ENCODE measurements around the gene UBQLN4.
A peak's percentile ranks its signal among the peaks of the same experiment; 100 is the strongest.

The UBQLN4 gene

GRCh38 chr1:156024801-156025200, 28.8 kb downstream of the UBQLN4 start:
- no peak overlapping the region for H3K4me3 ChIP-seq (ENCODE audit: low read depth in 1 of 2, low read length in 2 of 2)
- no peaks in the 10 kb centered on the region for H3K27me3 ChIP-seq (ENCODE audit: control insufficient read depth in 1 of 2, insufficient read depth in 2 of 2, low read length in 2 of 2)
- peaks cover 4% of the 10 kb centered on the region for H3K4me1 ChIP-seq (ENCODE audit: insufficient read depth, low read length)
- no peaks in the 10 kb centered on the region for H3K36me3 ChIP-seq (ENCODE audit: insufficient read depth, low read length)
- H3K9ac ChIP-seq (ENCODE audit: low read length) = no peak overlapping the region
- H3K9me3 ChIP-seq (ENCODE audit: low read length) = no peaks in the 10 kb centered on the region
- H3K27ac ChIP-seq (ENCODE audit: low read depth, low read length) = no peak overlapping the region

- Histone ChIP-seq H3K9me3 (ENCODE audit: low read length) (no peaks in the 10 kb centered on the region), H3K4me1 (ENCODE audit: insufficient read depth, low read length) (peaks cover 10% of the 10 kb centered on the region), H3K27me3 (ENCODE audit: control insufficient read depth in 1 of 2, insufficient read depth in 2 of 2, low read length in 2 of 2) (no peaks in the 10 kb centered on the region), H3K36me3 (ENCODE audit: insufficient read depth, low read length) (peaks cover 5% of the 10 kb centered on the region), H3K27ac (ENCODE audit: low read depth, low read length) (no peak overlapping the region), H3K9ac (ENCODE audit: low read length) (no peak overlapping the region), H3K4me3 (ENCODE audit: low read depth in 1 of 2, low read length in 2 of 2) (no peak overlapping the region)
Observed at GRCh38 chr1:156021954-156022353, 31.6 kb downstream of the UBQLN4 start.

GRCh38 chr1:156021093-156021428, 32.5 kb downstream of the UBQLN4 start:
- no peaks in the 10 kb centered on the region for H3K27me3 ChIP-seq (ENCODE audit: control insufficient read depth in 1 of 2, insufficient read depth in 2 of 2, low read length in 2 of 2)
- peak overlapping the region; percentile 73 to 74 for H3K4me3 ChIP-seq (ENCODE audit: low read depth in 1 of 2, low read length in 2 of 2)
- peaks cover 8% of the 10 kb centered on the region for H3K36me3 ChIP-seq (ENCODE audit: insufficient read depth, low read length)
- H3K9ac ChIP-seq (ENCODE audit: low read length) = no peak overlapping the region
- peak overlapping the region; percentile 80 for H3K27ac ChIP-seq (ENCODE audit: low read depth, low read length)
- H3K9me3 ChIP-seq (ENCODE audit: low read length) = no peaks in the 10 kb centered on the region
- H3K4me1 ChIP-seq (ENCODE audit: insufficient read depth, low read length) = peaks cover 10% of the 10 kb centered on the region

- Histone ChIP-seq H3K9ac (ENCODE audit: low read length) (peak within 1 kb of the TSS; percentile 38), H3K27ac (ENCODE audit: low read depth, low read length) (peak within 1 kb of the TSS; percentile 80), H3K9me3 (ENCODE audit: low read length) (no peaks in the 10 kb centered on the region), H3K27me3 (ENCODE audit: control insufficient read depth in 1 of 2, insufficient read depth in 2 of 2, low read length in 2 of 2) (no peaks in the 10 kb centered on the region), H3K36me3 (ENCODE audit: insufficient read depth, low read length) (peaks cover 8% of the 10 kb centered on the region), H3K4me1 (ENCODE audit: insufficient read depth, low read length) (peaks cover 10% of the 10 kb centered on the region), H3K4me3 (ENCODE audit: low read depth in 1 of 2, low read length in 2 of 2) (peak within 1 kb of the TSS; percentile 73 to 74)
Observed at GRCh38 chr1:156020293-156021092, 33.1 kb downstream of the UBQLN4 start, which contains the start of gene SSR2. SSR2 (minus strand) TSS chr1:156020951; CDS start chr1:156020167, 784 bp downstream.

- H3K9ac ChIP-seq (ENCODE audit: low read length) = peak overlapping the region; percentile 38
- peak overlapping the region; percentile 80 for H3K27ac ChIP-seq (ENCODE audit: low read depth, low read length)
- H3K4me3 ChIP-seq (ENCODE audit: low read depth in 1 of 2, low read length in 2 of 2) = peak overlapping the region; percentile 73 to 74
- no peaks in the 10 kb centered on the region for H3K9me3 ChIP-seq (ENCODE audit: low read length)
- no peaks in the 10 kb centered on the region for H3K27me3 ChIP-seq (ENCODE audit: control insufficient read depth in 1 of 2, insufficient read depth in 2 of 2, low read length in 2 of 2)
- peaks cover 10% of the 10 kb centered on the region for H3K4me1 ChIP-seq (ENCODE audit: insufficient read depth, low read length)
- peaks cover 9% of the 10 kb centered on the region for H3K36me3 ChIP-seq (ENCODE audit: insufficient read depth, low read length)
Observed at GRCh38 chr1:156019946-156020292, 33.7 kb downstream of the UBQLN4 start.

- no peak overlapping the region for H3K27ac ChIP-seq (ENCODE audit: low read depth, low read length)
- no peak overlapping the region for H3K9ac ChIP-seq (ENCODE audit: low read length)
- H3K4me3 ChIP-seq (ENCODE audit: low read depth in 1 of 2, low read length in 2 of 2) = no peak overlapping the region
- peaks cover 7% of the 10 kb centered on the region for H3K4me1 ChIP-seq (ENCODE audit: insufficient read depth, low read length)
- H3K36me3 ChIP-seq (ENCODE audit: insufficient read depth, low read length) = peaks cover 55% of the 10 kb centered on the region
- no peaks in the 10 kb centered on the region for H3K9me3 ChIP-seq (ENCODE audit: low read length)
- H3K27me3 ChIP-seq (ENCODE audit: control insufficient read depth in 1 of 2, insufficient read depth in 2 of 2, low read length in 2 of 2) = no peaks in the 10 kb centered on the region
Observed at GRCh38 chr1:156014829-156015228, 38.8 kb downstream of the UBQLN4 start.

GRCh38 chr1:156012051-156012817, 41.4 kb downstream of the UBQLN4 start:
- no peak overlapping the region for H3K9ac ChIP-seq (ENCODE audit: low read length)
- no peaks in the 10 kb centered on the region for H3K4me1 ChIP-seq (ENCODE audit: insufficient read depth, low read length)
- no peak overlapping the region for H3K4me3 ChIP-seq (ENCODE audit: low read depth in 1 of 2, low read length in 2 of 2)
- H3K27ac ChIP-seq (ENCODE audit: low read depth, low read length) = no peak overlapping the region
- no peaks in the 10 kb centered on the region for H3K27me3 ChIP-seq (ENCODE audit: control insufficient read depth in 1 of 2, insufficient read depth in 2 of 2, low read length in 2 of 2)
- no peaks in the 10 kb centered on the region for H3K9me3 ChIP-seq (ENCODE audit: low read length)
- peaks cover 67% of the 10 kb centered on the region for H3K36me3 ChIP-seq (ENCODE audit: insufficient read depth, low read length)

GRCh38 chr1:156009404-156009803, 44.2 kb downstream of the UBQLN4 start:
- H3K4me1 ChIP-seq (ENCODE audit: insufficient read depth, low read length) = no peaks in the 10 kb centered on the region
- no peak overlapping the region for H3K9ac ChIP-seq (ENCODE audit: low read length)
- H3K4me3 ChIP-seq (ENCODE audit: low read depth in 1 of 2, low read length in 2 of 2) = no peak overlapping the region
- no peaks in the 10 kb centered on the region for H3K9me3 ChIP-seq (ENCODE audit: low read length)
- no peak overlapping the region for H3K27ac ChIP-seq (ENCODE audit: low read depth, low read length)
- peaks cover 58% of the 10 kb centered on the region for H3K36me3 ChIP-seq (ENCODE audit: insufficient read depth, low read length)
- H3K27me3 ChIP-seq (ENCODE audit: control insufficient read depth in 1 of 2, insufficient read depth in 2 of 2, low read length in 2 of 2) = no peaks in the 10 kb centered on the region

GRCh38 chr1:156006666-156007376, 46.8 kb downstream of the UBQLN4 start:
- Histone ChIP-seq H3K36me3 (ENCODE audit: insufficient read depth, low read length) (peaks cover 35% of the 10 kb centered on the region), H3K4me1 (ENCODE audit: insufficient read depth, low read length) (no peaks in the 10 kb centered on the region), H3K4me3 (ENCODE audit: low read depth in 1 of 2, low read length in 2 of 2) (no peak overlapping the region), H3K9ac (ENCODE audit: low read length) (no peak overlapping the region), H3K27ac (ENCODE audit: low read depth, low read length) (no peak overlapping the region), H3K27me3 (ENCODE audit: control insufficient read depth in 1 of 2, insufficient read depth in 2 of 2, low read length in 2 of 2) (no peaks in the 10 kb centered on the region), H3K9me3 (ENCODE audit: low read length) (no peaks in the 10 kb centered on the region)

GRCh38 chr1:156004843-156005584, 48.6 kb downstream of the UBQLN4 start:
- H3K9me3 ChIP-seq (ENCODE audit: low read length) = no peaks in the 10 kb centered on the region
- H3K27ac ChIP-seq (ENCODE audit: low read depth, low read length) = no peak overlapping the region
- no peaks in the 10 kb centered on the region for H3K27me3 ChIP-seq (ENCODE audit: control insufficient read depth in 1 of 2, insufficient read depth in 2 of 2, low read length in 2 of 2)
- H3K36me3 ChIP-seq (ENCODE audit: insufficient read depth, low read length) = peaks cover 17% of the 10 kb centered on the region
- no peak overlapping the region for H3K4me3 ChIP-seq (ENCODE audit: low read depth in 1 of 2, low read length in 2 of 2)
- H3K4me1 ChIP-seq (ENCODE audit: insufficient read depth, low read length) = no peaks in the 10 kb centered on the region
- no peak overlapping the region for H3K9ac ChIP-seq (ENCODE audit: low read length)

- H3K27ac ChIP-seq (ENCODE audit: low read depth, low read length) = no peak overlapping the region
Observed at GRCh38 chr1:156003923-156004188, 49.7 kb downstream of the UBQLN4 start.

More at GRCh38 chr1:156003923-156004188, 49.7 kb downstream of the UBQLN4 start:
- no peak overlapping the region for H3K4me3 ChIP-seq (ENCODE audit: low read depth in 1 of 2, low read length in 2 of 2)
- no peaks in the 10 kb centered on the region for H3K9me3 ChIP-seq (ENCODE audit: low read length)
- no peaks in the 10 kb centered on the region for H3K27me3 ChIP-seq (ENCODE audit: control insufficient read depth in 1 of 2, insufficient read depth in 2 of 2, low read length in 2 of 2)
- no peaks in the 10 kb centered on the region for H3K4me1 ChIP-seq (ENCODE audit: insufficient read depth, low read length)
- H3K36me3 ChIP-seq (ENCODE audit: insufficient read depth, low read length) = peaks cover 7% of the 10 kb centered on the region
- no peak overlapping the region for H3K9ac ChIP-seq (ENCODE audit: low read length)

Measured in muscle layer of colon (tissue), 2 donors.